HG03060 (cell line): Measurements from ENCODE around the gene ARHGDIA.

Experiments
- ATAC-seq: cut with Tn5 transposase; IDR thresholded peaks from one replicate; pipeline ENCODE4 v1.9.1; 2021; ENCODE audit warnings: low read depth, moderate number of reproducible peaks; ENCODE audit not compliant: unreplicated experiment

ARHGDIA gene

DNA sequence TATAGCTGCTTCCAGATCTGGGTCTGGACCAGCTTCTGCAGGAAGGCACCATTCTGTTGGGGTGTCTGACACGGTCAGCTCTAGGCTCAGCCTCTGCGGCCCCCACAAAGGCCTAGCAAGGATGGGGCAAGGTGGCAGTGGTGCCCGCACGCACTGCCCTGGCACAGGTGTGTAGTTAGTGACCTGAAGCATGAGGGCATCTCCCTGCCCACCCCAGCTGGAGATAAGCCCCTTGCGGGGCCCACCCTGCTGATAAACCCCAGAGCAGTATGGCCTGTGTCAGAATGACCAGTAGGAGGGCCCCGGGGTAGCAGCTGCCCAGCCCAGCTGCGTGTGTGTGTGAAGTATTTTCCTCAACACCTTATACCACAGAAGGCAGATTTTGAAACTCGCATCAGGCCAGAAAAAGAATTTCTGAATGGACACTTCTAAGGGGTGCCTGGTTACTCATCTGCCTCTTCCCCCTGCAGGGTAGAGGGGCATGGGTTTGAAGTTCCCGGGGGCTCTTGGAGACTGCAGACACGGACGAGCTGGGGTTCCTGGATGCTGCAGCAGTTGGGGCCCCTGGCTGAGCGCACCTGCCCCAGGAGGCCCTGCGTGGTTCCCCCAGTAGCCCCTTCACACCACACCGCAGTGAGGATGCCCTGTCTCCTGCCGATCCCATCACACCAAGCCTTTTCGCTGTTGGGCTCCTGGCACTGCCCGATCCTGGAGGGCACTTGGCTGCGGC, 4.5 kb downstream of the ARHGDIA start:
- ATAC-seq: no peak

DNA sequence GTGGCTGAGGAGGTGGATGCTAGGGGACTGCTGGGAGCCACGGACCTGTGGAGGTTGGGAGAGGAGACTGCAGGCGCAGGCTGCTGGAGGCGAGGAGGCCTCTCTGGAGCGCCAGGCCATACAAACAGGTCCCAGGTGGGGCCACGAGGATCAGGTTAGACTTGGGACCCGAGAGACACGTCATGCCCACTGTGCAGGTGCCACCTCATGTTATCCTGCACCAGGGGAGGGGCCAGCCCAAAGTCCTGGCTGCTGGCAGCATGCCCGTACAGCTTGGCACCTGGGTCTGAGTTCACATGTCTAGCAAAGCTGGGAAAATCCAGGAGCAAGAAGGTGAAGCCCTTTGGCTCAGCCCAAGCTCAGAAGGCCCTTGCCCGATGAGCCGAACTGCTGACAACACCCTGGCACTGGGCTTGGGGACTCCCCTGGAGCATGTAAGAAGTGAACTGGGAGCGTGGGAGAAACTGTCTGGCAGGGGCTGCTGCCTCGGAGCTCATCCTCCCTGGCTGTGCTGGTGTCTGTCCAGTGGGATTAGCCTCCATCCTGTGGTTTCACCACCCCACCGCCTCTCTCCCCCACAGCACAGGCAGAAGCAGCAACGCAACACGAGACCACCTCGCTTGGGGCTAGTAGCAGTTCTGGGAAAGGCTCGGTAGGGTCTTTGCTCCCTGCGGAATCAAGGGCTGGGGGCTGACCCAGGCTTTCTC, 5.3 kb downstream of the ARHGDIA start:
- ATAC-seq: no peak

DNA sequence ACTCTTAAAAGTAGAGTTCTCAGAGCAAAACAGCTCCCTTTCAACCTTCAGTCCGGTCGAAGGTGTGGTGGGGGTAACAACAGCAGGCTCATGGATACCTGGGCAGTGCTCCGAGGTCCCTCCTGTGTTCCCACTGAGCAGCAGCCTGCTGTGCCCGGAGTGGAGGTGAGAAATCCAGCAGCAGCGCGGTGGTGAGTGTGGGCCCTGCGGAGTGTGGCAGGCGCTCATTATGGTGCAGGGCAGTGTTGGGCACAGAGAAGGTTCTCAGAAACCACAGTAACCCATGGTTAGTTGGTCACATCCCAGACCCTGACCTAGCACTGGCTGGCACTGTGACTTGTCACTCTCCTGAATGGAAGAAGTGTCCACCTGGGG, 5.8 kb downstream of the ARHGDIA start:
- ATAC-seq: no peak

DNA sequence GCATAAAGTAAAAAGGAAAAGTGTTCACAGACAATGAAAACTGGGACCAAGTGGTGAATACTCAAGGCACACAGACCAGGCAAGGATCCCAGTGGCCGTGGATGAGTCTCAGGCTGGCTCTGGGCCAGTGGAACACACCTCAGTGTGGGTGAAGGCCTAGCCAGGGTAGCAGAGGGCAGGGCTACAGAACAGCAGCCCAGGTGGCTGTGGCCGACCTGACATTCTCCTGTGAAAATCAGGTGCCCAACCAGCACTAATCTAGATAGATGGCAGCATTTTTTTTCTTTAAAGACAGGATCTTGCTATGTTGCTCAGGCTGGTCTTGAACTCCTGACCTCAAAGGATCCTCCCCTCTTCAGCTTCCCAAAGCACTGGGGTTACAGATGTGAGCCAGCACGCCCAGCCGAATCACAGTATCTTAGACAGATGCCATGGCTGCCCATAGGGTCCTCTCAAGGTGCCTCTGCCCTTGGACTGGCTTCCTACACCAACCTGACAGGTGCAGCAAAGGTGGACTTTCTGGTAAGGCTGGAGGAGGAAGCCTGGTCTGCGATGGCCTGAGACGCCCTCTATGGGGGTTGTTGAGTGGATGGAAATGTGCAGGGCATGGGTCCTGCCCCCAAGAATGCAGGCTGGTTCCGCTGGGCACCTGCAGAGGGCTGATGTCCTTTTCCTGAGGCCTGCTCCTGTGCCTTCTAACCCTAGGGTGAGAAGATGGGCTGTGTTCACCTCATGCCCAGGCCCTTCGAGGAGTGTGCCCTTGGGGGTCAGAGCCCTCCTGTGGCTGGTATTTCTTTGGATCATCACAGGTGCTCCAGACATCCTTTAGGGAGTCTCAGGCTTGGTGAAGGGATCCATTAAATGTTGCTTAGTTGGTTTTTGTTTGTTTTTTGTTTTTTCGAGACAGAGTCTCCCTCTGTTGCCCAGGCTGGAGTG, 7.0 kb downstream of the ARHGDIA start:
- ATAC-seq: no peak

DNA sequence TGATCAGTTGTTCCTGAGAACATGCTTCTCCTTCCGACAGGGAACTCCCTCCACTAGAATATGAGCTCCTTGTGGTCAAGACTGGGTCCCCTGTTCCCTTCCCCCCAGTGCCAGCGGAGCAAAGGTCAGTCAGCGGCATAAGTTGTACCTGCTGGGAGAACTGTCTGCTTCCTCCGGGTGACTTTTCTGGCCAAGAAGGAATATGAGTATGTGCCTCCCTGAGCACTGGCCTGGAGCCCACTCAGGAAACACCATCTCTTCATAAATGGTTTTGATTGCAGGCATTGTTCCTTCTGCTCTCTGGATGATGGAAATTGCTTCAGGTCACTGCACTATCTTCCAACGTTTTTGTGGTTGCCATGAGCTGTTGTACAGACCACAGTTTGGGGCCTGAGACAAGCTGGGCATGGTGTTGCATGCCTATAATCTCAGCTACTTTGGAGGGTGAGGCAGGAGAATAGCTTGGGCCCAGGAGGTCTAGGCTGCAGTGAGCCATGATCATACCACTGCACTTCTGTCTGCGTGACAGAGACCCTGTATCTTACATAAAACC, 7.9 kb downstream of the ARHGDIA start:
- no peak for ATAC-seq

- ATAC-seq: peak; percentile 74
These were observed 10.2 kb downstream of the ARHGDIA start for GRCh38 chr17:81860756-81861568.

DNA sequence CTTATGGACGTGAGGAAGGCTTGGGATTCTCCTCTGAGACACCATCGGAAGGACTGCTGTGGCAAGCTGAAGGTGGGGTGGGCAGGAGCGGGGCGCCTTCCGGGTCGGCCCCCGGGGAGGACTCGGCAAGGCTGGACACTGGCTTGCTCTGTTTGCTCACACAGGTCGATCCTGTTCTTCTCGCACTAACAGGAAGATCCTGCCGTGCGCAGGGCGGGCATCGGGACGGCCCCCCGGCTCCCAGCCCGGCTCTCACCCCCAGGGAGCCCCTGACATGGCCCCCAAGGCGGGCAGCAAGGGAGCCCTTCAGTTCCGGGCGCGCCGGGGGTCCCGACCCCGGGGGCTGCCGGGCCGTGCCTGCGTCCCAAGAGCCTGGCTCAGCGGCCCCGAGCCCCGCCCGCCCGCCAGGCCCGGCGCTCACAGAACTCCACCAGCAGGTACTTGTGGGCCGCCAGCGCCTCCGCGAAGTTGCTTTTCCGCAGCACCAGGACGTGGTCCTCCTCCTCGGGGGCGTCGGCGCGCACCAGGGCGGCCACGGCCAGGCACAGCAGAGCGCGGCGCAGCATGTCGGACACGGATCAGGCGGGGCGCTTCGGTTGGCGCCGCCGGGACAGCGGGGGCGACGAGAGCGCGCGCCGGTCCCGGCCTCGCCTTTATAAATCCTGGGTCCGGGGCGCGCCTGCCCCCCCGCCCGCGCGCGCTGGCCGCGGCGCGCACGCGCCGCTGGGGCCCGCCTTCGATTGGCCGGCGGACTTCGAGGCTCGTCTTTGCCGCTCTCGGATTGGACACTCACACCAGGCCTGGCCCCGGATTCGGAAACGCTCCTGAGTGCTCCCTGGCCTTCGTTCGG, 11.0 kb downstream of the ARHGDIA start, which contains the start of gene P4HB:
P4HB (minus strand) TSS at position 630 of the 850 bp plus-strand sequence; CDS start at position 566, 64 bp downstream.
- ATAC-seq: peak; percentile 14

DNA sequence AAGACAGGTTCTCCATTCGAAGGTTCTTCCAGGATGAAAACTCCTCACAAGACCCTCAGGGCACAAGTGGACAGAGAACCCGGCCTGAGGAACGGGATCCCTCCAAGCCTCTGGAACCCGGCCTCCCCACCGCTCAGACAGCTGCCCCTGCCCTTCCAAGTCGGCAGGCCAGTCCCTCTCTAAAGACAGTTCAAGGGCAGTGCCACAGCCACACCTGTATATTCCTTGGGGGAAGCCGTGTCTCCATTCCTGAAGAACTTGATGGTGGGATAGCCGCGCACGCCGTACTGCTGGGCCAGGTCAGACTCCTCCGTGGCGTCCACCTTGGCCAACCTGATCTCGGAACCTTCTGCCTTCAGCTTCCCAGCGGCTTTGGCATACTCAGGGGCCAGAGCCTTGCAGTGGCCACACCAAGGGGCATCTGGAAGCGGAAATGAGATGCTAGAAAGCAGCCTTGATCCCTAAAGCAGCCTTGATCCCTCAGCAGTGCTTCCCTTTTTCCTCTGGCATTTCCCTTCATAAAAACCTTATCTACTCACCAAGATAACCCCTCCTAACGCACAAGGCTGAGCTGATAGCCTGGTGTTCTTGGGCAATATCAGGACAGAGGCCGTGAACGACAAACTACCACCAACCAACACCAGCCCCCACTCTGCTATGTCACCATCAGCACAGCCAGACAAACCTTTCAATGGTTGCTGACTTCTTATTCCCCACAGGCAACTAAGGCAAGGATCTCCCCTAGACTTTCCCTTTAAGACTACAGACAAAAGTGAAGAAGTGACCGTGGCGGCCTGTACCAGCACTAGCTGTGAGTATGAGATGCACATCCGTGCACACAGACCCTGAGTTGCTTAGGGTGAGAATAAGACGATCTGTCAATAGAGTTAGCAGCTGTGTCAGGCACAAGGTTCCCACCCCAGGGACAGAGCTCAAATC, 11.9 kb downstream of the ARHGDIA start:
- ATAC-seq: no peak

- no peak for ATAC-seq
These were observed 12.8 kb downstream of the ARHGDIA start for GRCh38 chr17:81858170-81858966.

DNA sequence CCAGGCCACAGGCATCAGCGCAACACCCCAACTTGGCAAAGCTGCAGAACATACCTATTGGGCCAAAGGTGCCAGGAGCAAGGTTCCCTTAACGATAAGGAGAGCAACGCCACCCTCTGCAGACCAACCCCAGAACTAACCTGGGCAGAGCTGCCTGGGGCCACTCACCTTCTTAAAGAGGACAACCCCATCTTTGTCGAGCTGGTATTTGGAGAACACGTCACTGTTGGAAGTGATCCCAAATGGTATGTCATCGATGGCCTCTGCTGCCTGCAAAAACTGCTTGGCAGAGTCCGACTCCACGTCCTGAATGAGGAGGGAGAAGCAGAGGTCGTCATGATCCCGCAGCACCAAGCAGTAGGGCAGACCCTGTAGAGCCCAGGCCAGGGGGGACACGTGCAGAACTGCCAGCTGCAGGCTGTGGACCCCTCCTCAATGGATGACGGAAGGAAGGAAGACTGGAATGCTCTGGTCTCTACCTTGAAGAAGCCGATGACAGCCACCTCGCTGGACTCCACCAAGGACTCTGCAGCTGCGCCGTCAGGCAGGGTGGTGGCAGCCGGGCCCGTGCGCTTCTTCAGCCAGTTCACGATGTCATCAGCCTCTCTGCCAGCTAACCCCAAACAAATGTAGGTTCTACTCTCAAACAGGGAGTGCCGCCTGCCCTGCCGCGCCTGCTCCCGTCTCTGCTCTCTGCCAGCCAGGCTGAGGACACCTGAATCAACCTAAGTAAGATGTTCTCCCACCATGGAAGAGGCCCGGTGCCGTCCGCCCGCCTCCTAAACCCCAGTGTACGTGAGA, 16.0 kb downstream of the ARHGDIA start:
- no peak for ATAC-seq

GRCh38 chr17:81852237-81852636, 18.9 kb downstream of the ARHGDIA start:
- ATAC-seq: no peak

GRCh38 chr17:81851423-81851822, 19.7 kb downstream of the ARHGDIA start:
- ATAC-seq: no peak

GRCh38 chr17:81849457-81849856, 21.7 kb downstream of the ARHGDIA start:
- no peak for ATAC-seq

DNA sequence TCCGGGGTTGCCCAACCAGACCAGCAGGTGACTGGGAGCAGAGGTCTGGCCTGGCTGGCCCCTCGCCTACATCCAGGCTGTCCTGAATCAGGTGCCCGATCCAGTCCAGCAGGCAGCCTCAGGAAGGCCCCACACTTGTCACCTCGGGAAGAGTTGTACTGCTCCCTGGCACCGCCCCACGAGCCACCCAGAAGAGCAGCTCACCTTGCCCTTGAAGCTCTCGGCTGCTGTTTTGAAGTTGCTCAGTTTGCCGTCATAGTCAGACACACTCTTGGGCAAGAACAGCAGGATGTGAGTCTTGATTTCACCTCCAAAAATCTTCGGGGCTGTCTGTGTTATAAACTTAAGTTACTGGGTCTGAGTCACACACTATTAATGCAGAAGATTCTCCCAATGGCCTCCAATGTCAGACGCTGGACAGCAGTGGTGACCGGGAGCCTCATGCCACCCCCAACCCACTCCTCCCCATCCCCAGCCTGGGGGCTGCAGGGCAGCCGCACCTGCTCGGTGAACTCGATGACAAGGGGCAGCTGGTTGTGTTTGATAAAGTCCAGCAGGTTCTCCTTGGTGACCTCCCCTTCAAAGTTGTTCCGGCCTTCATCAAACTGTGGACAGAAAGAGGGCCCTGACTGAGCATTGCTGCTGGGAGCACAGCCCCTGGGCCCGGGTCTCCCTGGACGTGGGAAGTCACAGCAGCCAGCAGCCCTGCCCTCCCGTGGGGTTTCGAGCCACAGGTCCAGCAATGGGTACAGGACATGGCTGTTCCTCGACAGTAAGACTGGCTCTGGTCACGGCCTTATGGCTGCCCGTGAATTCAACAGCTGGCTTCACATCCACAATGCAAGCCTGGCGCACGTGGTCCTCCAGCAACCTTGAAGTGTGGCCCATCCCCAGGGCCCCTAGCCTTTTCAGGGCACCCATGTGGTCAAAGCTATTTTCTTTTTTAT, 24.1 kb downstream of the ARHGDIA start:
- no peak for ATAC-seq
